Measurements from ENCODE around the gene STT3B. TPM values are rescaled to one million over a fixed set of nuclear protein-coding genes. Genes with fewer than 3 reads are reported as not detected.

STT3B gene
- total RNA-seq, 1 donor from 2014 or later, result 213 TPM

- peaks cover 14% of the 10 kb centered on the region for H3K4me1 ChIP-seq
- H3K4me3 ChIP-seq, result no peak overlapping the region
- Mint-ChIP-seq H3K36me3 (peaks cover 55% of the 10 kb centered on the region), H3K4me1 (no peaks in the 10 kb centered on the region), H3K27me3 (ENCODE audit: insufficient read depth, low read depth) (no peaks in the 10 kb centered on the region), H3K27ac (no peak overlapping the region), H3K4me3 (no peak overlapping the region), H3K9me3 (peaks cover 64% of the 10 kb centered on the region)
- DNase-seq (ENCODE audit: low spot score), result peak; percentile 53
- H3K9ac ChIP-seq, result no peak overlapping the region
- TF ChIP-seq, protein P1, sequence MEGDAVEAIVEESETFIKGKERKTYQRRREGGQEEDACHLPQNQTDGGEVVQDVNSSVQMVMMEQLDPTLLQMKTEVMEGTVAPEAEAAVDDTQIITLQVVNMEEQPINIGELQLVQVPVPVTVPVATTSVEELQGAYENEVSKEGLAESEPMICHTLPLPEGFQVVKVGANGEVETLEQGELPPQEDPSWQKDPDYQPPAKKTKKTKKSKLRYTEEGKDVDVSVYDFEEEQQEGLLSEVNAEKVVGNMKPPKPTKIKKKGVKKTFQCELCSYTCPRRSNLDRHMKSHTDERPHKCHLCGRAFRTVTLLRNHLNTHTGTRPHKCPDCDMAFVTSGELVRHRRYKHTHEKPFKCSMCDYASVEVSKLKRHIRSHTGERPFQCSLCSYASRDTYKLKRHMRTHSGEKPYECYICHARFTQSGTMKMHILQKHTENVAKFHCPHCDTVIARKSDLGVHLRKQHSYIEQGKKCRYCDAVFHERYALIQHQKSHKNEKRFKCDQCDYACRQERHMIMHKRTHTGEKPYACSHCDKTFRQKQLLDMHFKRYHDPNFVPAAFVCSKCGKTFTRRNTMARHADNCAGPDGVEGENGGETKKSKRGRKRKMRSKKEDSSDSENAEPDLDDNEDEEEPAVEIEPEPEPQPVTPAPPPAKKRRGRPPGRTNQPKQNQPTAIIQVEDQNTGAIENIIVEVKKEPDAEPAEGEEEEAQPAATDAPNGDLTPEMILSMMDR (IDR thresholded peaks at IDR 0.05), result peak; percentile 79
- no peak for TF ChIP-seq EZH2 (IDR thresholded peaks at IDR 0.05)
- H3K36me3 ChIP-seq, result no peaks in the 10 kb centered on the region
- H3K9me3 ChIP-seq (ENCODE audit: low read depth), result no peaks in the 10 kb centered on the region
- H2AFZ ChIP-seq (replicated peaks), result no peak overlapping the region
- H3K27me3 ChIP-seq, result no peaks in the 10 kb centered on the region
- H3K27ac ChIP-seq, result no peak overlapping the region
- H4K20me1 ChIP-seq (ENCODE audit: low read depth), result peaks cover 94% of the 10 kb centered on the region
- H3K4me2 ChIP-seq, result no peak overlapping the region
- H3K79me2 ChIP-seq (ENCODE audit: low read depth), result peaks cover 100% of the 10 kb centered on the region
- H3F3A ChIP-seq (ENCODE audit: low read depth), result peaks cover 4% of the 10 kb centered on the region
These were observed 34.3 kb downstream of the STT3B start for GRCh38 chr3:31567036-31567435.

- no peaks in the 10 kb centered on the region for H3K4me1 Mint-ChIP-seq
- peaks cover 11% of the 10 kb centered on the region for H3F3A ChIP-seq (ENCODE audit: low read depth)
- H3K79me2 ChIP-seq (ENCODE audit: low read depth), result peaks cover 100% of the 10 kb centered on the region
- no peak overlapping the region for H3K4me2 ChIP-seq
- H3K4me1 ChIP-seq, result peaks cover 21% of the 10 kb centered on the region
- H3K36me3 ChIP-seq, result no peaks in the 10 kb centered on the region
- H3K9me3 ChIP-seq (ENCODE audit: low read depth), result no peaks in the 10 kb centered on the region
- H4K20me1 ChIP-seq (ENCODE audit: low read depth), result peaks cover 95% of the 10 kb centered on the region
- H3K36me3 Mint-ChIP-seq, result peaks cover 46% of the 10 kb centered on the region
- DNase-seq (ENCODE audit: low spot score), result no peak
- H3K27ac ChIP-seq, result no peak overlapping the region
- H2AFZ ChIP-seq (replicated peaks), result no peak overlapping the region
- H3K27ac Mint-ChIP-seq, result no peak overlapping the region
- H3K27me3 Mint-ChIP-seq (ENCODE audit: insufficient read depth, low read depth), result no peaks in the 10 kb centered on the region
- no peak overlapping the region for H3K4me3 ChIP-seq
- no peaks in the 10 kb centered on the region for H3K27me3 ChIP-seq
- TF ChIP-seq EZH2 (IDR thresholded peaks at IDR 0.05), result no peak
- TF ChIP-seq, protein P1 (IDR thresholded peaks at IDR 0.05), result no peak
- TF ChIP-seq EZH2phosphoT487 (IDR thresholded peaks at IDR 0.05), result no peak
- no peak overlapping the region for H3K9ac ChIP-seq
- H3K9me3 Mint-ChIP-seq, result peaks cover 53% of the 10 kb centered on the region
- H3K4me3 Mint-ChIP-seq, result no peak overlapping the region
These were observed 35.9 kb downstream of the STT3B start for GRCh38 chr3:31568649-31569048.

DNA sequence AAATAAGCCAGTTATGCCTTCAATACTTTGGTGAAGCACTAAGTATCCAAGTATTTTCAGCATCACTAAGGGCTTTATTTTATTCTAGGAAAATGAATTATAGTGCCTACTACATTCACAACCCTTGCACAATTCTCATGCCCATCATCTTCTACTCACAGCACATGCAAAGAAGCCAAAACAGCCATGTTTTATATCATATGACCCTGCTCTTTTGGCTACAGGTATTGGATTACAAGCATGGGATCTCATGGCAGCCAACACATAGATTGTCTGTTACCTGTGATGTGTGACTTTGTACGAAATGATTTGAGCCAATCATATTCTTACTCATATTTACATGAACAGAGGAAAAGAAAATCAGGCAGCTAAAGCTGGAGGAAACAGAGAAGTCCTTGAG, 38.6 kb downstream of the STT3B start:
- Histone ChIP-seq H3F3A (ENCODE audit: low read depth) (peaks cover 11% of the 10 kb centered on the region), H3K27me3 (no peaks in the 10 kb centered on the region), H3K4me2 (no peak overlapping the region), H3K9ac (no peak overlapping the region), H4K20me1 (ENCODE audit: low read depth) (peaks cover 96% of the 10 kb centered on the region), H3K4me3 (no peak overlapping the region), H3K36me3 (no peaks in the 10 kb centered on the region), H3K79me2 (ENCODE audit: low read depth) (peaks cover 100% of the 10 kb centered on the region), H3K27ac (no peak overlapping the region), H3K9me3 (ENCODE audit: low read depth) (no peaks in the 10 kb centered on the region), H2AFZ (replicated peaks) (no peak overlapping the region), H3K4me1 (peaks cover 19% of the 10 kb centered on the region)
- Mint-ChIP-seq H3K27ac (no peak overlapping the region), H3K36me3 (peaks cover 52% of the 10 kb centered on the region), H3K9me3 (peaks cover 53% of the 10 kb centered on the region), H3K4me3 (no peak overlapping the region), H3K4me1 (no peaks in the 10 kb centered on the region), H3K27me3 (ENCODE audit: insufficient read depth, low read depth) (no peaks in the 10 kb centered on the region)
- TF ChIP-seq EZH2phosphoT487 (IDR thresholded peaks at IDR 0.05) (no peak), EZH2 (IDR thresholded peaks at IDR 0.05) (no peak)
- TF ChIP-seq, protein P1 (IDR thresholded peaks at IDR 0.05), result no peak
- DNase-seq (ENCODE audit: low spot score), result no peak
